HepG2 (cell line): ENCODE results near the gene PLCB1. TPM values are rescaled to one million over a fixed set of nuclear protein-coding genes. Genes with fewer than 3 reads are reported as not detected.

Experiments
- ATAC-seq: fragments of 200-7000 bp; cut with Tn5 transposase; 3 replicates; pipeline ENCODE4 v1.9.1; 2020; ENCODE audit warnings: mild to moderate bottlenecking, moderate library complexity
- BruUV-seq: library from RNA; stranded (reverse); fragments of 400-500 nt; replicated peaks from 2 replicates; lab custom pipeline; 2021; lab: Mats Ljungman, UMichigan
- CTCF ChIA-PET: fragments of 300-600 bp; formaldehyde crosslinking; extraction: SDS; loops from one replicate; lab custom pipeline; 2021; ENCODE audit warnings: low total read pairs, inconsistent platforms, low intra/inter-chr PET ratio; lab: Yijun Ruan, JAX
- POLR2A ChIA-PET: fragments of 350-600 bp; sonication (Branson Sonifier 250); formaldehyde crosslinking; loops from one replicate; lab custom pipeline; 2020; ENCODE audit warnings: antibody characterized with exemption, inconsistent platforms; lab: Yijun Ruan, JAX
- DNase-seq: peaks from one replicate; pipeline ENCODE4 v3.0.0-alpha.2; 2015; ENCODE audit warnings: low spot score
- FAIRE-seq: peaks from 3 replicates; lab custom pipeline; 2011; peaks lifted over from hg19 to GRCh38; lab: Jason Lieb, UNC
- H2AFZ ChIP-seq: one replicate; pipeline ENCODE4 v1.6.1; 2011; ENCODE audit warnings: low read length, inconsistent platforms
- H3K27ac ChIP-seq: fragments of 300-600 bp; 3 replicates; pipeline ENCODE4 v1.8.0; 2011; ENCODE audit warnings: mixed run types, mild to moderate bottlenecking, mixed read lengths, low read length, inconsistent platforms; ENCODE audit not compliant: insufficient read depth; ENCODE audit errors: extremely low read length
- H3K27me3 ChIP-seq, 2 experiments: fragments of 200-600 bp in 1 of 2; 2 replicates in 1 of 2; 3 replicates in 1 of 2; pipeline versions ENCODE4 v1.6.0 to v1.8.0; 2011; ENCODE audit warnings: low read length in 2 of 2, mild to moderate bottlenecking in 2 of 2, moderate library complexity in 2 of 2, inconsistent platforms in 1 of 2; ENCODE audit not compliant: insufficient read depth in 2 of 2, control insufficient read depth in 1 of 2
- H3K36me3 ChIP-seq, 2 experiments: fragments of 200-600 bp in 1 of 2; replicated peaks in 1 of 2; 2 replicates in 1 of 2; 3 replicates in 1 of 2; pipeline versions ENCODE4 v1.5.1 to v1.8.0; 2011; ENCODE audit warnings: low read length in 2 of 2, inconsistent platforms in 1 of 2; ENCODE audit not compliant: insufficient read depth in 2 of 2, control insufficient read depth in 1 of 2
- H3K4me1 ChIP-seq: 2 replicates; pipeline ENCODE4 v1.5.1; 2012; ENCODE audit warnings: low read length, inconsistent platforms; ENCODE audit not compliant: insufficient read depth
- H3K4me2 ChIP-seq: 2 replicates; pipeline ENCODE4 v1.6.0; 2011; ENCODE audit warnings: low read depth, low read length, inconsistent platforms
- H3K4me3 ChIP-seq, 3 experiments: fragments of 200-600 bp in 1 of 3; sonication (generic), shearing (Covaris generic) in 1 of 3; replicated peaks in 1 of 3; 2 replicates each; pipeline ENCODE4 v1.5.1; 2011 to 2016; ENCODE audit warnings: low read length in 3 of 3, inconsistent platforms in 2 of 3, low read depth in 2 of 3, mild to moderate bottlenecking in 2 of 3, control low read depth in 1 of 3, mixed read lengths in 1 of 3; ENCODE audit not compliant: insufficient read depth in 1 of 3
- H3K79me2 ChIP-seq: one replicate; pipeline ENCODE4 v1.6.1; 2011; ENCODE audit warnings: low read length, inconsistent platforms; ENCODE audit not compliant: insufficient read depth
- H3K9ac ChIP-seq: 2 replicates; pipeline ENCODE4 v1.6.0; 2011; ENCODE audit warnings: mild to moderate bottlenecking, low read depth, low read length, inconsistent platforms; ENCODE audit not compliant: insufficient read depth
- H3K9me3 ChIP-seq: 2 replicates; pipeline ENCODE4 v1.5.1; 2012; ENCODE audit warnings: mild to moderate bottlenecking, low read length
- H4K20me1 ChIP-seq: 2 replicates; pipeline ENCODE4 v1.6.0; 2011; ENCODE audit warnings: inconsistent platforms, mild to moderate bottlenecking, low read length, moderate library complexity; ENCODE audit not compliant: insufficient read depth
- CREB1 ChIP-seq, 2 experiments: fragments of 450-650 bp in 1 of 2; IDR thresholded peaks; 2 replicates each; pipeline ENCODE4 v1.6.1; 2016 to 2017; ENCODE audit warnings: control low read depth in 1 of 2, mild to moderate bottlenecking in 1 of 2, missing compliant biosample characterization in 1 of 2, missing genetic modification characterization in 1 of 2
- ELF3 ChIP-seq: IDR thresholded peaks from 2 replicates; pipeline ENCODE4 v1.6.1; 2016; ENCODE audit warnings: missing genetic modification reagents, missing compliant biosample characterization
- HOXA9 ChIP-seq: sonication (generic); formaldehyde crosslinking; IDR thresholded peaks from 2 replicates; pipeline ENCODE4 v1.8.1; 2022; ENCODE audit warnings: missing genetic modification reagents, mild to moderate bottlenecking, moderate library complexity, borderline replicate concordance
- JARID2 ChIP-seq: sonication (generic); formaldehyde crosslinking; IDR thresholded peaks from 2 replicates; pipeline ENCODE4 v1.8.1; 2023; ENCODE audit warnings: missing genetic modification reagents, inconsistent platforms; ENCODE audit not compliant: insufficient replicate concordance
- JUND ChIP-seq: sonication (generic); formaldehyde crosslinking; IDR thresholded peaks from 2 replicates; pipeline ENCODE4 v1.8.0; 2022; ENCODE audit warnings: mild to moderate bottlenecking, missing genetic modification reagents
- NFATC3 ChIP-seq: sonication (generic); formaldehyde crosslinking; IDR thresholded peaks from 2 replicates; pipeline ENCODE4 v1.5.1; 2020; ENCODE audit warnings: mild to moderate bottlenecking, missing genetic modification reagents
- NFKB2 ChIP-seq: sonication (generic); formaldehyde crosslinking; IDR thresholded peaks from 2 replicates; pipeline ENCODE4 v1.4.0; 2020; ENCODE audit warnings: missing genetic modification reagents, borderline replicate concordance
- NR0B2 ChIP-seq: sonication (generic); formaldehyde crosslinking; IDR thresholded peaks from 2 replicates; pipeline ENCODE4 v1.4.0; 2020; ENCODE audit warnings: mild to moderate bottlenecking, missing genetic modification reagents
- NR2F2 ChIP-seq: IDR thresholded peaks from 2 replicates; pipeline ENCODE4 v1.6.1; 2012; ENCODE audit warnings: low read depth, inconsistent platforms, borderline replicate concordance
- SNAPC4 ChIP-seq: sonication (generic); formaldehyde crosslinking; IDR thresholded peaks from 2 replicates; pipeline ENCODE4 v1.4.0; 2020; ENCODE audit warnings: mild to moderate bottlenecking, missing genetic modification reagents
- SOX6 ChIP-seq, 2 experiments: fragments of 450-650 bp in 1 of 2; sonication (generic) in 1 of 2; formaldehyde crosslinking in 1 of 2; IDR thresholded peaks; 2 replicates each; pipeline versions ENCODE4 v1.4.0 to v1.6.1; 2017 to 2020; ENCODE audit warnings: antibody characterized with exemption in 1 of 2, mild to moderate bottlenecking in 1 of 2, missing genetic modification reagents in 1 of 2
- ZBTB14 ChIP-seq: sonication (generic); formaldehyde crosslinking; IDR thresholded peaks from 2 replicates; pipeline ENCODE4 v1.4.0; 2020; ENCODE audit warnings: missing genetic modification reagents
- ZFP82 ChIP-seq: sonication (generic); formaldehyde crosslinking; IDR thresholded peaks from 2 replicates; pipeline ENCODE4 v1.5.1; 2020; ENCODE audit warnings: mild to moderate bottlenecking, missing genetic modification reagents, borderline replicate concordance
- ZKSCAN8 ChIP-seq: IDR thresholded peaks from 2 replicates; pipeline ENCODE4 v1.6.1; 2016; ENCODE audit warnings: borderline replicate concordance, missing genetic modification reagents, missing compliant biosample characterization
- ZNF234 ChIP-seq: sonication (generic); formaldehyde crosslinking; conservative IDR thresholded peaks from 2 replicates; pipeline ENCODE4 v1.5.1; 2020; ENCODE audit warnings: mild to moderate bottlenecking, missing genetic modification reagents
- WGBS: methylation state at CpG from one replicate; pipeline ENCODE4 v1.1.6; 2017; ENCODE audit warnings: low lambda C conversion rate; 5-methylcytosine and 5-hydroxymethylcytosine counted together
- in situ Hi-C: cut with HindIII; loops from 2 replicates; pipeline ENCODE4 v1.10.0; 2017; ENCODE audit warnings: low pct_unique_long_range_greater_than_20kb; ENCODE audit not compliant: extremely low pct_ligation_motif_present
- intact Hi-C: fragments of 100-400 bp; cut with micrococcal nuclease; formaldehyde crosslinking; loops from one replicate; pipeline ENCODE4 v1.10.0; 2022; ENCODE audit not compliant: unreplicated experiment
- polyA plus RNA-seq, 8 experiments: library from polyadenylated mRNA; depleted of rRNA in 3 of 8; stranded (reverse) in 7 of 8; unstranded in 1 of 8; fragments of >200 nt; fragmentation: Illumina TruSeq in 4 of 8; extraction: Trizol in 4 of 8; gene quantifications; 2 replicates each; pipeline versions ENCODE4 v1.2.1 to v1.2.3, GENCODE V29; 2011 to 2016; ENCODE audit warnings: low read depth in 4 of 8, missing spikeins in 1 of 8, mixed read lengths in 1 of 8; ENCODE audit not compliant: insufficient read depth in 1 of 8
- total RNA-seq, 5 experiments: library from RNA; depleted of rRNA; stranded (reverse); fragments of >200 nt; fragmentation: Illumina TruSeq; extraction: Trizol; gene quantifications; 2 replicates each; pipeline ENCODE4 v1.2.3, GENCODE V29; 2016; ENCODE audit warnings: low read depth in 1 of 5

PLCB1 gene
- total and polyA plus RNA-seq, 2 of the 13 experiments (the other 11 are each of a cell fraction or from before 2014, with no cell fraction given), result 42.4 to 55.9 TPM

DNA sequence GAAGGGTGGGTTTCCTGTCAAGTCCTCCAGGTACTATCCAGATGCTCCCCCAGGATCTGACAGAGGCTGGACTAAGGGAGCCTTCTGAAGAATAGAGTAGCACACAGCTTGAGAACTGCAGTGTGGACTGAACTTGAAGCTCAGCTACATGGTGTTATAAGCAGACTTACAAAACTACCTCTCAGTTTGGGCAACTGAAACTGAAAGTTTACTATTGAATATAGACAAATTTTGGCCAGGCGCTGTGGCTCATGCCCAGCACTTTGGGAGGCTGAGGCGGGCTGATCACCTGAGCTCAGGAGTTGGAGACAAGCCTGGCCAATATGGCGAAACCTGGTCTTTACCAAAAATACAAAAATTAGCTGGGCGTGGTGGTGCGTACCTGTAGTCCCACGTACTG is 348.5 kb downstream of the PLCB1 start:
- CTCF ChIA-PET, result no interaction called here
- no peak overlapping the region for H3K4me3 ChIP-seq
- no TSS peak for BruUV-seq
- 97% methylated on average over 6 of the region's 6 CpGs for WGBS
- H3K9ac ChIP-seq, result no peak overlapping the region
- no peaks in the 10 kb centered on the region for H3K9me3 ChIP-seq
- DNase-seq, result no peak
- POLR2A ChIA-PET, result no interaction called here
- FAIRE-seq, result no peak
- H4K20me1 ChIP-seq, result peaks cover 9% of the 10 kb centered on the region
- no peaks in the 10 kb centered on the region for H3K36me3 ChIP-seq
- intact Hi-C loops (no loop called here), in situ Hi-C loops (no loop called here)
- no peak overlapping the region for H3K27ac ChIP-seq
- ATAC-seq, result no peak; the same call in 2 of the 3 replicates
- no peaks in the 10 kb centered on the region for H3K4me1 ChIP-seq
- H3K79me2 ChIP-seq, result no peaks in the 10 kb centered on the region
- H2AFZ ChIP-seq, result no peak overlapping the region
- H3K27me3 ChIP-seq, result no peaks in the 10 kb centered on the region
- H3K4me2 ChIP-seq, result no peak overlapping the region
- TF ChIP-seq ZKSCAN8 (CRISPR knock-in tag) (no peak), NFATC3 (no peak), SNAPC4 (CRISPR knock-in tag) (no peak), JUND (no peak), HOXA9 (CRISPR knock-in tag) (no peak), NR0B2 (CRISPR knock-in tag) (no peak), ZNF234 (CRISPR knock-in tag) (no peak), NR2F2 (no peak), SOX6 (IDR thresholded peaks at IDR 0.05) (no peak), SOX6 (CRISPR knock-in tag; IDR thresholded peaks at IDR 0.05) (no peak), ZBTB14 (no peak), ZFP82 (CRISPR knock-in tag) (no peak), NFKB2 (CRISPR knock-in tag) (no peak), CREB1 (IDR thresholded peaks at IDR 0.05) (no peak), CREB1 (CRISPR knock-in tag; IDR thresholded peaks at IDR 0.05) (no peak), ELF3 (CRISPR knock-in tag) (no peak), JARID2 (CRISPR knock-in tag) (no peak)
